Activated CD8-positive, alpha-beta memory T cell treated with anti-CD3 and anti-CD28 coated beads, Interleukin-2, amount 50 U/mL, for 48 hours (primary cell): ENCODE results near the gene CLIC5.
"Not testable (repeated sequence)": the region's sequence is repeated elsewhere in the genome, so short reads cannot be mapped to it uniquely, and the experiment has no call there.

Experiments
- DNase-seq: peaks from one replicate; pipeline ENCODE4 v3.0.0-alpha.2; 2020

CLIC5 gene

GRCh38 chr6:45959534-45960145, 56.0 kb downstream of the CLIC5 start:
- no peak for DNase-seq

- no peak for DNase-seq
These were observed 59.0 kb downstream of the CLIC5 start for GRCh38 chr6:45956663-45957062.

GRCh38 chr6:45956176-45956575, 59.5 kb downstream of the CLIC5 start:
- DNase-seq = no peak

- DNase-seq = no peak
These were observed 60.1 kb downstream of the CLIC5 start for GRCh38 chr6:45955597-45955996.

- no peak for DNase-seq
These were observed 63.1 kb downstream of the CLIC5 start for GRCh38 chr6:45952546-45952945.

- no peak for DNase-seq
These were observed 63.5 kb downstream of the CLIC5 start for GRCh38 chr6:45952168-45952529.

- DNase-seq = no peak
These were observed 64.1 kb downstream of the CLIC5 start for GRCh38 chr6:45951321-45952167.

GRCh38 chr6:45949256-45949655, 66.4 kb downstream of the CLIC5 start:
- DNase-seq = no peak

- DNase-seq = no peak
These were observed 67.9 kb downstream of the CLIC5 start for GRCh38 chr6:45947807-45948206.

- DNase-seq = no peak
These were observed 68.8 kb downstream of the CLIC5 start for GRCh38 chr6:45946887-45947286.

- no peak for DNase-seq
These were observed 69.3 kb downstream of the CLIC5 start for GRCh38 chr6:45946352-45946751.

GRCh38 chr6:45942953-45943352, 72.7 kb downstream of the CLIC5 start:
- no peak for DNase-seq

- no peak for DNase-seq
These were observed 81.8 kb downstream of the CLIC5 start for GRCh38 chr6:45933855-45934254.

GRCh38 chr6:45931232-45931631, 84.4 kb downstream of the CLIC5 start:
- no peak for DNase-seq

- peak; percentile 85 for DNase-seq
These were observed 85.1 kb downstream of the CLIC5 start for GRCh38 chr6:45930420-45931040.

- no peak for DNase-seq
These were observed 86.0 kb downstream of the CLIC5 start for GRCh38 chr6:45929421-45930361.

GRCh38 chr6:45928721-45929305, 86.8 kb downstream of the CLIC5 start:
- DNase-seq = no peak

GRCh38 chr6:45927421-45928320, 88.0 kb downstream of the CLIC5 start:
- no peak for DNase-seq

- DNase-seq = not testable (repeated sequence)
These were observed 89.2 kb downstream of the CLIC5 start for GRCh38 chr6:45926423-45926822.

- DNase-seq = no peak
These were observed 90.8 kb downstream of the CLIC5 start for GRCh38 chr6:45924763-45925342.

GRCh38 chr6:45923831-45924391, 91.7 kb downstream of the CLIC5 start:
- DNase-seq = peak; percentile 69
